ENCODE results near the gene KANK4.

KANK4 gene

DNA sequence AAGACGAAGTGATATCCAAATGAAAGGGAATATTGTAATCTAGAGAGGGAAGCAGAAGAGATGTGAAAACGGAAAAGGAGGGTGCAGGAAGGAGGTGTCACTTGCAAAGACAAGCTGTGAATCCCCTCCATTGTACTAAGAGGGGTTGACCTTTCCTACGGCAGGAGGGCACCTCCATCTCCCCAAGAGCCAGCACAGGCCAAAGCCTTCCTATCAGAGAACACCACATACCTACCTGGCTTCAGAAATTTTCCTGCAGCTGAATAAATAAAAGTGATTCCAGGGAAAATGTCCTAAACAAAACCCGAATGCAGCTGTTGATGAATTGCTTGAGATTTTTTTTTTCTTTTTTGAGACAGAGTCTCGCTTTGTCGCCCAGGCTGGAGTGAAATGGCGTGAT, 14.3 kb downstream of the KANK4 start:
- DNase-seq (ENCODE audit: low read depth, low spot score): no peak

DNA sequence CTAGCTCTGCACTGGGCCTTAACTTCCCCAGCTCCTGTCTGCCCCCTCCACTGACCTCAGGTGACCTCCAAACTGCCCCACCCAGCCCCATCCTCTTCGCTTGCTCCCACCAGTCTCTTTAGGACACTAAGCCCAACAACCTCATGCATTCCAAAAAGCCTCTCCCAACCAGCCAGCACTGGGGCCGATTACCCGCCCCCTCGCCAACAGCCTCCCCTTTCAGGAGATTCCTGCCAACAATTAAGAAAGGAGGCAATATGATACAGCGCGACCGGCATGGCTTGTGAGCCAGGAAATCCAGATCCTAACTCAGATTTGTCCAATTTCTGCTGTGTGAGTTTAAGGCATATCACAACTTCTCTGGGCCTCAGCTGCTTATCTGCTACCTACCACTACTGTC, 14.7 kb downstream of the KANK4 start:
- peak; percentile 42 for DNase-seq (ENCODE audit: low read depth, low spot score)

DNA sequence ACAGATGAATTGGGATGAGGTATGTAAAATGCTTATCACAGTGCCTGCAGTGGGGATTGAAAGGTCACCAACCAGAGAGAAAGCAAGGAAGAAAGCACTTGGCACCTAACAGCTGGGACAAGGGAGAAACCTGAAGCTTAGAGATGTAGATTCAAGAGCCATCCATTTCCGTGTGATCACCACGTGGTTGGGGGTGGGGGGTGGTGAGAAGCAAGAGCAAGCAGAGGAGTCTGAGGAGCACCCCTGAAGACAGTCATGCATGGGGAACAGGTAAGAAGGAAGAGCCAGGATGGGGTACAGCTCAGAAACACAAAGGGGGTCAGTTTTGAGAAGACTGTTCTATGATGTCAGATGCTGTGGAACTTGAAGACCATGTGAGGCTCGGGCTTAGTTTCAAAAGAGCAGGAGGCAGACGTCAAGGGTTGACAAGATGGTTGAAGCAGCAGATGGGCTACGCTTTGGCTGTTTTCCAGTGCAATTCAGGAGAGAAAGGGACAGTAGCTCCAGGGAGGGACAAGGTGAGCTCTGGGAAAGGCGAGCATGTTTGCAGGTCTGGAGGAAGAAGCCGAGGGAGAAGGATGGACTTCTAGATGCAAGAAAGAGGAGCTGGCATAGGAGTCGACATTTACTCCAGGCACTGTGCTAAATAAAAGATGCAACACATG, 17.4 kb downstream of the KANK4 start:
- DNase-seq (ENCODE audit: low read depth, low spot score): no peak

DNA sequence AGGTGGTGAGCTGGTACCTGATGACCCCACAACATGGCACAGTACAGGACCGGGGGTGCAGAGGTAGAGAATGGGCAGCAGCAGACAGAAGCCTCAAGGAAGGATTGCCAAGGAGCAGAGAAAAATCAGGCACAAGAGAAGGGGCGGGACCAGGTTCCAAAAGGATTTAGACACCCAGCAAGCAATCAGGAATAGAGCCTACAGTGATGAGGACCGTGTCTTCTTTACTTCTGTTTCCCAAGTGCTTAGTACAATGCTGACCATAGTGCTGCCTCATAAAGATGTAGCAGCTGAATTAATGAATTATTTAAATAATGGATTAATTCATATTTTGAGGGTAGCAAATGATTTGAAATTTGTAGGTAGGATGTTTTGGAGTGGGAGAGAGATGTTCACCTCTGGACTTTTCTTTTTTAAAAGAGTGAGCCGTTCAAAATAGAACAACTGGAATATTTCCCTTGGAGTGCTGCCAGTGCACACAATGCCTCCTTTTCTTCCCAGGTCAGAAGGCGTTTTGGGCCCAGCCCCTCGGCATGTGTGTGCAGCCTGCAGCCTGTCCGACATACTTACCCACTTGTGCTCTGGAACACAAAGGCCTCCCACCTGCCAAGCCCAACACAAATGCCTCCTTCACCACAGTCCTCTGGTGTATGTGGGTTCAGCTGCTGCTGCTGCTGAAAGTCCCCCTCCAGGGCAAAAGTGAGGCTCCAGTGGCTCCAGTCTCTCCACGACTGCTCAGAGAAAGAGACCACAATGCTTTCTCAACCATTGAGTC, 19.6 kb downstream of the KANK4 start:
- no peak for DNase-seq (ENCODE audit: low read depth, low spot score)

DNA sequence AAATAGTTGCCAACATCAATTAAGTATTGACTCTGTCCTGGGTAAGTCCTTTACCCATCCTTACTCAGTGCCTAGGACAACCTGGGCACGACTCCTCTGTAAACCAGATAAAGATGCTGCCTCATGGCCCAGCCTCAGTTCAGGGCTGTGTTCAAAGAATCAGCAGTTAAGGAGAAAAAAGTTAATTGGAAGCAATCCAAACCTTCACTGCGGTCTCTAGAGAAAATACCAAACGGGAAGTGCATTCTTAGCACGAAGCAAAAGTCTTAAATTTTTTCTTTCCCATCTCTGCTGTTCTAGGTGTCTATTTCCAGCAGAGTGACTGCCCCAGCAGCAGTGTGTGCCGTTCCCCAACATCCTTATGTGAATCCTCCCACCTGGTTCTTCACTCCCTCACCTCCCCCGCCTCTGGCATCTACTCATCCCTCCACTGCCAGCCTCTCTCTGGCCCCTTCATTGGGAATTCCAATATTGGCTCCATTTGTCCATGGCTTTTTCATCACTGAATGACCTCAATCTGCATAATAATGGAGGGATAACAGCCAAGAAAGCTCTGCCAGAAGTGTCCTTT, 23.2 kb downstream of the KANK4 start:
- DNase-seq (ENCODE audit: low read depth, low spot score): no peak

DNA sequence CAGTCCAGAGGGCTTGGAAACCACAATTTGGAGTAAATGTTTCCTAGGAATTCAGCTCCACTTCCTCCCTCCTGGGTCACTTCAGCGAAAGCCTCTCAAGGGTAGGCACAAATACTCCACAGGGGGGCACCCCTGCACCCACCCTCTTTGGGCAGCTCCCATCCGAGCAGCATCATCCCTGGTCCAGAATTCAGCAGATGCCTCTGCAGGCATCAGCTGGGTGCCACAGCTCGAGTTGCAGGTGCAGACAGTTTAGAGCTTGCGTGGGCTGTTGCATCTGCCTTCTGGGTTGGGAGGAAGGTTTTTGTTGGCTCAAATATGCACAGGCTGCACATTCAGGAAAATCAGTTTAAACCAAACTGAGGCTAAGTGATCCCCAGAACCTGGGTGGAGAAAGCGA, 25.0 kb downstream of the KANK4 start:
- peak; percentile 70 for DNase-seq (ENCODE audit: low read depth, low spot score)

DNA sequence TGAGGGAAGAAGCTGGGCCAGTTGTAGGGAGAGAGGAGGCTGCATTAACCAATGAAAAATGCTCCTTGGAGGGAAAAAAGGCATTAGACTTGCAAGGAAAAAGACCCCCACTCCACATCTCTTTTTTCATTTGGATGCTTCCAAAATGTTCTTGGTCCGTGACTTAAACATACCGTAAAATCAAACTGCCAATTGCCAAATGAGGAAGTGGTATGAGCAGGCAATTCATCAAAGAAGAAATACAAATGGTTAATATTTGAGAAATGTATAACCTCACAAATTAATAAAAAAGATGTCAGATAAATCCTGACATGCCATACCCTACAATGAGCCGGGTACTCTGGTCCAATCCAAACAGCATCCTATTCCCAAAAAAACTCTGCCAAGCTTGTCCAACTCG, 30.6 kb downstream of the KANK4 start:
- DNase-seq (ENCODE audit: low read depth, low spot score): no peak

DNA sequence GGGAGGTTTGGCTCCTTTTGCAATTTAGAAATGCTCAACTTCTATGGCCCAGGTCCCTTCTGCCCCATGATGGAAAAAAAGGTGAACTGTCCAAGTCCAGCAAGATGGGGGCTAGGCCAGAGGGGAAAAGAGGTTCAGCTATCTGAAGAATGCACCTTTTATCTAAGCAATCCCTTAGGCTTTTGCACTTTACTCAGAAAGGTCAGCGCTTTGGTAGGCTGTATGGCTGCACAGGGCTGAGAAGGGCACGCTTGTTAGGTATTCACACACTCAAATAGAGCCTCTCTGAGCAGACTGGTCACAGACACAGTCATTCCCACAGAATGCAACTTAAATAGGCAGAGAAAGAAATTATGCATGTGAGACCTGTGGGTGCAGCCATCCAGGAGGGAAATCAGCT, 31.0 kb downstream of the KANK4 start:
- DNase-seq (ENCODE audit: low read depth, low spot score): peak; percentile 72

DNA sequence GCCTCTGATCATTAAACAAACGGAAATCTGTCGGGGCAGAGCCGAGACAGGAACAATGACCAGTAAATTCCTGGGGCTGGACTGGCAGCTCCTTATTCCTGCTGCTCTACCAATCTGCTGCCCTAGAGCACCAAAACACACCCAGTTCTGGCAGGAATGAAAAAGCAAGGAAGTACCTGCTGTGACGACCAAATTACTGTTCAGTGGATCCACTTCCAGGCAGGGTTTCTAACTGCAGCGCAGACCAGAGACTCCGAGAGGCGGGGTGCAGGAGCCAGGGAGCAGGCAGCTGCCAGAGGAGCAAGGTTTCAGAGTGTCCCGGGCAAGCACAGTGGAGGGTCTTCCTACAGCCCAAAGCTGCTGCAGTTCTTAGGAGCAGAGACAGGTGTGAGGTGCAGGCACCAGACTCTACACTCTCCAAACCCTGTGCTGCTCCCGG, 32.4 kb downstream of the KANK4 start:
- DNase-seq (ENCODE audit: low read depth, low spot score): peak; percentile 92

DNA sequence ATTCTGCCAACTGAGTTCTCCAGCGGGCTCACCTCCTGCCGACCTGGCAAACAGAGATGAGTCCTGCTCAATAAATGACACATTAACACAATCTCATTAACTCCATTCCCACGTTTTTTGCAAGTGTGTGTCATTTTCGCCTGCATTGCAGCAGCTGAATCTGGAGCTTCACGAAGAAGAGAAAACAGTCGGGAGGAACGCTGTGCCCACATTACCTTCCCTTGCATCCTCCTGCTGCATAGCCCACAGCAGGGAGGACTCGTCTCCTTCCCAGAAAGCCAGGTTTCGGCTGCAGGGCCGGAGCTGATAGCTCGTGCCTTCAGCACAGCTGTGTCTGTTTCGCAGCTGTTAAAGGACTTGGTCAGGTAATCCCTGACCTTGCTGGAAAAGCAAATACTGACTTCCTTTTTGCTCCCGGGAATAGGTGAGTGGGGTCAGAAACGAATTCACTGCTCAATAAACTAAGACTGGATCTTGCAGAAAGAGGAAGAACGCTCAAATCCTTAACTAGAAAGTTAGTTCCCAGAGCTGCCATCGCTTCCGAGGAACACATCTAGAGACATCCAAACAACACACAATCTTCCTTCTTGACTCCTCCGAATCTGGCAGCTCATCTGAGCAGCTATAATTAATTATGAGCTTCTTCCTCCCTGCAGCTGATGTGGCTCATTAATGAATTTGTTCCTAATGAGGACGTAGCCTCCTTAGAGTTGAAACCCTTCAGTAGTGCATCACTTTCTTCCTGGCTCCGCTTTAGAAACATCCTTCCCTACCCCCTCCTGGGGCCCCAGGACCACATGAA, 33.0 kb downstream of the KANK4 start:
- DNase-seq (ENCODE audit: low read depth, low spot score): peak; percentile 52

DNA sequence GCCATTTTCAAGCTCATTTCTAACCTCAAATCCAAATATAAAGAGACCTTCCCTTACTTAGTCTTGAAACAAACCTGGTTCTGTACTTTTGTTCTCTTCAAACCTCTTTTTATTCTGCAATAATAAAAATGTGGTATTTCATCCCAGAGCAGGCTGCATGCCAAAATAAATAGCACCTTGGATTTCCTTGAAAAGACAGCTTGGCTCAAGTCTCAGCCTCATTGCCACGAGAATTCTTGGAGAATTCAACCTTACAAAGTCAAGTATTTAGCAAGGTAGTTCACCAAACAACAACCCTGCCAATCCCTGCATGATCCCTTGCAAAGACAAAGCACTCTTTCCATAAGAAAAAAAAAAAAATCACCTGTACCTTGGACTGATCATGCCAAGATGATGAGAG, 33.8 kb downstream of the KANK4 start:
- no peak for DNase-seq (ENCODE audit: low read depth, low spot score)

DNA sequence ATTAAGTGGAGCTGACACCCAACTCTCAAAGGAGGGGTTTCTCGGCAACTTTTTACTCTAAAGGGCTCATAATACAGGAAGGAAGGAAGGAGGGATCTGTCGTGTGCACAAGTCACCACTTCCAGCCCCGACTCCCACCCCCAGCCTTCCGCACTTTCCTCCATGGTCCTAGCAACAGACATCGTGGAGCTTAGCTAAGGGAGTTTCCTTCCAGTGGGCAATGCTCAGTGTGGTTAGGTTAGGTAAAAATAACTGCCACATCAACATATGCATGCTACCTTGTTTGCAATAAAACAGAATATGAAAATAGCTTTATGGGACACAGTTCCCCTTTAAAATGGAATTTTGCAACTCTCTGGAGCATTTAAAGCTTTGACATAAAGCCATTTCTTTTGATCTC, 35.2 kb downstream of the KANK4 start:
- no peak for DNase-seq (ENCODE audit: low read depth, low spot score)

DNA sequence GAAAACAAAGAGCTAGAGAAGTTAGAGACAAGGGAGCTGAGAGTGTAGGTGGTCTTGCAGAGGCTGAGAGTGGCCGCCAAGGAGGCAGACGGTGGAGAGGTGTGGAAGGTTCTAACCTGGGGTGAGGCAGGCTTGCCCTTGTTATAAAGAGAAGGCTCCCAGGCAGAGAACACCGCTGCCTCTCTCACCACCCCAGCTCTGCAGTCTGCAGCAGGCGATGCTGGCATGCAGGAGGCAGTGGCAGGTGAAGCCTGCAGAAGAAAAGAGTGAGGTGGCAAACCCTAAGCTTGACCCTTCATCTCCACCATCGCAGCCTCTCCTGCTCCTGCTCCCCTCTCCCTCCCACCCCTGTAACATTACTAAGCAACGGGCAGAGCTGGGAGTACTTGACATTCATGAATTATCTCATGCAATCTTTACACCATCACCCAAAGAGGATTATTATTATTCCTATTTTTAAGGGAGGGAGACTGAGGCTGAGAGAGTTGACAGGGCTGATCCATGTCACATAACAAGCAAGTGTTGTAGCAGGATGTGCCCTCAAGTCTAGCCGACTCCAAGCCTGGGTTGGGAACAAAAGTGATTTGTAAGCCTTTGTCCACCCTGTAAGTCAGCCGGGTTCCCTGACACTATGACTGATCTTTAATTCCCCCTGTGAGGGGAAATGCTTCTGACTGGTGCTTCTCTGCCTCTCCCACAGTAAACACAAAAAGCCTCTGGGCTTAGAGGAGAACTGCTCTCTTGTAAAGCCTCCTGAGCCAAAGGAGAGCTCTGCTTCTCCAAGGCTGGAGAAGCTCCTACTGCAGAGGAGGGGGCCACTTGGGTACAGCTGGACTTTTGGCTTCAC, 36.1 kb downstream of the KANK4 start:
- peak; percentile 79 for DNase-seq (ENCODE audit: low read depth, low spot score)

DNA sequence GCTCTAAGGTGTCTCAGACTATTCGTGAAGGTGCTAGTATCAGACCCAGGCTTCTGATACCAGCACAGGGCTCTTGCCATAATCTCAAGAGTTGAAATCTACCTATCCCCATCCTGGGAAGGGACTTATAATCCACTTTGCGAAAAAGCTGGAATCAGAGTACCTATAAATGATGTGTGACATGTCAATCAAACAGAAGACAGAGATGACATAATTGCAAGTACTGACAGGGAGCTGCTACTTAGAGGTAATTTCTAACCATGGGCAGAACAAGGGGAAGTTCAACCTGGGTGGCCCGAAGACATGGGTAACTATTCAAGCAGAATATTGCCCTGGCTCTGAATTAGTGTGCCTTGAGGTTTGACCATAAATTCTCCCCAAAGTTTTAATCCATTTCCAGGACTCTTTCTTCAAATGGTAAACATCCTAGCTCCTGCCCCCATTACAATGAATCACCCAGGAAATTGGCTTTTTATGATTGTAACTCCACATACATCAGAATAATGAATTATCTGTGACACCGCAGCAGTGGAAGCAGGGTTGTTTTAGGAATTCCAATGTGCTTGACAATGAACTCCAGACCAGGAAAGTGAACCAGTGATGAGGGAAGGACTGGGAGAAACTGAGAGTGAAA, 37.2 kb downstream of the KANK4 start:
- no peak for DNase-seq (ENCODE audit: low read depth, low spot score)

DNA sequence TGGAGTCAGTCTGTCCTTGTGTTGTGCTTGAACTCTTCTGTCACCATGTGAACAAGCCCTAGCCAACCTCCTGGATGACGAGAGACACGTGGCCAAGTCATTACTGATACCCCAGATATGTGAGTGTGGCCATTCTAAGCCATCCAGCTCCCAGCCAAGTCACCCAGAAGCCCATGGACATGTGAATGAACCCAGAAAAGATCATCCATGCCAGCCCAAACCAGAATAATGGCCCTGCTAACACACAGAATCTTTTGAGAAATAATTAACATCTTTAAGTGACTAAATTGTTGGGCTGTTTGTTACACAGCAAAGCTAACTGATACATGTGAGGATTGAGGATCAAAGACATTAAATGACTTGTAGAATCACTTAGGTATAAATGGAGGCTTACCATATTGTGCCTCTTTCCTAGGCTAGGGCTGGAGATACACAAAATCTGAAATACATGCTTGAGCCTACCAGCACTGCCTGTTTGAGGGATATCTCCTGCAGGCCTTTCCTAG, 38.2 kb downstream of the KANK4 start:
- DNase-seq (ENCODE audit: low read depth, low spot score): no peak

DNA sequence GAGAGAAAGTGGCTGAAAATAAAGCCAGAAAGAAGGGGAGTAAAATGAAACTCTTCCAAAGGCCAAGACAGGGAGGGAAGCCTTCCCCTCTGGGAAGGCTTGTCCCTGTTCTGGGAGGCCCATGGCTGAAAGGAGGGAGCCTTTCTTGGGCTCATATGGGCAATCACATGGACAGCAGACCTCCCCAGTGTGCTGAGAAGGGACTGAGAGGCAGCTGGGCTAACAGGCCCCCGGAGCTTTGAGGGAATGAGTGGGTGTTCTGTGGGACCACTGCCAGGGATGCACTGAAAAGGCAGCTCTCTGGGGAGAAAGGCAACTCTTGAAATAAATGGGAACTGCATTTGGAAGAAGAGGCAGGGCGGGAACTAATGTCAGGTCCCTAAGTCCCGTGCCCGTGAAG, 39.1 kb downstream of the KANK4 start:
- DNase-seq (ENCODE audit: low read depth, low spot score): no peak

DNA sequence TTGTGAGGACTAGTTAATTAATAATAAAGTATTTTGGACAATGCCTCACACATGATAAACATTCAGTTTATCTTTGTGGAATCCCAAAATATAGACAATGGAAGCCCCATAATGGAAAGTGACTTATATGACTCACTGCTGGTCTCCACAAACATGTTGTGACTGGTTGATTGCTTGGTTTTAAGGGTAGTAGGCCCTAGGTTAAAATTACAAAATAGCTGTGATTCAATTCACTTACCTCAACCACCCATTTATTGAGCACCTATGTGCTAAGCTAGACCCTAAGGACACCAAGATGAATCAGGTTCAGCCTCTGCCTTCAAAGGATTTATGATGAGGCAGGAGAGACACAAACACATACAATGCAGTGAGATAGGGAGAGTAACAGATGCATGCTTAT, 42.4 kb downstream of the KANK4 start:
- no peak for DNase-seq (ENCODE audit: low read depth, low spot score)

DNA sequence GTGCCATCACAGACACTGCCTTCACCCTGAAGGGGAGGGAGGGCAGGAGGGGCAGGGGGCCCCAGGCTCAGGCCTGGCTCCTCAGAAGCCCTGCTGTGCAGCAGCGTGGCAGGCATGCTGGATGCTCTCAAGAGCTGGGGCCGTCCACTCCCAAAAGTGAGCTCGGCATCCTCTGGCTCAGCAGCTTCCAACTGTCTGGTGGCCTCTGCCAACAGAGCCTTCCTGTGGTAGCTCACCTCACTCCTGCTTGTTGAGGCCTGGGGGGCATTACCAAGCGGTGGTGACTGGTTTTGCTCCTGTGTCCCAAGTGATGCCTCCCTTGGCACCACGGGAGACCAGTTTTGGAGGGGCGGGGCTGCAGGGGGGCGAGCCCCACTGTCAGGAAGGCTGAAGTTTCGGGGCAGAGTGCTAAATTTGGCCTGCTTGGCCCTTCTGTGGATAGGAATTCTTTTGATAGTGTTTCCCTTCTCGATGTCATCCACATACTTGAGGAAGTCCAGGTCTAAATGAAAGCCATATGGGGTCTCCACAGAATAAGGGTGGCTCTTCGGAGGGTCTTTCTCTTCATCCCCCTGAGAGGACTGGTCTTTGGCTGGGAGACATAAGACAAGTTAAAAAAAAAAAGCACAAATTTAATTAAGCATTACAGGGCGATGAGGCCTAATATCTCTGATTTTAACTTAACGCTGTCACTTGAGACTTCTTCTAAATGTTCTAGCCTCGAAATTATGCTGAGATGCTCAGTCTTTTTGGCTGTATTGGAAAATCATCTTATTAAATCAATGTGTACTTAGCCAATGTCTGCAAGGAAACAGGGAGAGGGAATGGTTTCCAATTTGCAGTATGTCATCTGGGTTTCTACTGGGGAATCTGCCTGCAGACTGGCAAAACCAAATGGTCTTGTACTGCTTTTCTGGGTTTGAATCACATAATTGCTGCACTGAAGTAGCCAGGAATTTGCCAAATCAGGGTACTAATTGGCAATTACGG, 44.4 kb downstream of the KANK4 start:
- DNase-seq (ENCODE audit: low read depth, low spot score): no peak

DNA sequence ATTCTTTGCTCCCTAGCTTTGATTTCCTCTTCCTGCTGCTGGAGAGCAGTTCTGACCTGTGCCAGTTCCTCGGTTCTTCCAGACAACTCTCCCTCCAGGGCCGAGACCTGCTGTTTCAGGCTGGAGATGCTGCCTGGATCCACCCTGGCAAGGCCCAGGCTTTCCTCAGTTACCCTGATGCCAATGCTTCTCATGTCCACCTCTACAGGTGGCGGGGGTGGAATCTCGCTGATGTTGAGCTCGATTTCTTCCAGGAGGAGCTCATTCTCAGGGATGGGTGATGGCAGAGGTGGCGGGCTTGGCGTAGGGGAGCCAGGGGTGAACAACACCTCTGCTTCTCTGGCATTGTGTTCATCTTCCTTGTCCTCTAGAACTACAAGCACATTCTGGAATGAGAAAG, 45.3 kb downstream of the KANK4 start:
- DNase-seq (ENCODE audit: low read depth, low spot score): no peak

Data from ELF-1 (cell line).